SIG-M5 treated with dmso at 0.1 percent for 504 hours (cell line): ENCODE results near the gene TMOD1.

Experiments
- DNase-seq: peaks from one replicate; lab custom pipeline; 2025; ENCODE audit not compliant: unreplicated experiment; lab: John Stamatoyannopoulos, UW

Gene TMOD1

GRCh38 chr9:97629156-97629555, 127.7 kb downstream of the TMOD1 start:
- no peak for DNase-seq

- no peak for DNase-seq
Measured at GRCh38 chr9:97630591-97630990, 129.1 kb downstream of the TMOD1 start.

GRCh38 chr9:97632248-97632984, 130.9 kb downstream of the TMOD1 start:
- peak; percentile 74 for DNase-seq

DNA sequence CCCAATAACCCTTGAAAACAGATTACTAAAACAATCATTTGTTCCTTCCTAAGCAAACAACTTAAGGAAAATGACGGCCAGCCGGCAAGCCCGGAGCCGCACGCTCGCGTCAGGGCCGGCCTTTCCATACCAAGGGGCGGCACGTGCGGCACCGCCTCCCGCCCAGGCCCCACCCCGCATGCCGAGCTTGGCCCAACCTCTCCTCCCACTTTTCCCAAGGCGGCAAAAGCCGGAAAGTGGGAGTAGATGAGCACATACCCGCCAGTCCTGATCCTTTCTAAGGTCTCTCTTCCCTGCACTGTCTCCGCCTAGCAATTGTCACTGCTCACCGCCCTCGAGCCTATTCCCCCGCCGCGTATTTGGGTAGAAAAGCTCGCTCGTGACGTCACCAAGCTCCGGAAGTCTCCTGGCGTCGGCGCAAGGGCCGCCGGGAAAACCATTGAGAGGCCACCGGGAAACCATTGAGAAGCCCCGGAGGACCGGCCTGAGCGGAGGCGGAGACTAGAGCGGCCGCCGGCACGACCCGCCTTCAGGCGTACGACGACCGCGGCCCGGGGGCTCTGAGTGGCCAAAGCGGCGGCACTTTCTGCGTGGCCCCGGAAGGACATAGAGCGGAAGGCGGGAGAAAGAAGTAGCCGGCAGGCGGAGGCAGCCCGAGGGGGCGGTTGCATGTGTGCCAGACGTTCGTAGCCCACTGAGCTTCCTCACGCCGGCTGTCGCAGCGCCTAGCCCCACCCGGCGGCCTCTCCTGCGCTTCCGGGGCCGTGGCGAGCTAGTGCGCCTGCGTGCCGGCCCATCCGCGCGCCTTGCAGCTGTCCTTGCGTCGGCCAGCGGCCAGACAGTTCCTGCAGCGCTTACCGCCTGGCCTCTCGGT, 131.8 kb downstream of the TMOD1 start, which contains the start of the genes NCBP1 and TSTD2:
NCBP1 (plus strand) TSS at position 837 of the 874 bp plus-strand sequence. CDS start 61 bp downstream, outside the sequence.
TSTD2 (minus strand) TSS at position 384 of the 874 bp plus-strand sequence. CDS start 5,806 bp downstream, outside the sequence.
- DNase-seq, result peak; percentile 100

GRCh38 chr9:97633859-97634490, 132.5 kb downstream of the TMOD1 start:
- no peak for DNase-seq

DNA sequence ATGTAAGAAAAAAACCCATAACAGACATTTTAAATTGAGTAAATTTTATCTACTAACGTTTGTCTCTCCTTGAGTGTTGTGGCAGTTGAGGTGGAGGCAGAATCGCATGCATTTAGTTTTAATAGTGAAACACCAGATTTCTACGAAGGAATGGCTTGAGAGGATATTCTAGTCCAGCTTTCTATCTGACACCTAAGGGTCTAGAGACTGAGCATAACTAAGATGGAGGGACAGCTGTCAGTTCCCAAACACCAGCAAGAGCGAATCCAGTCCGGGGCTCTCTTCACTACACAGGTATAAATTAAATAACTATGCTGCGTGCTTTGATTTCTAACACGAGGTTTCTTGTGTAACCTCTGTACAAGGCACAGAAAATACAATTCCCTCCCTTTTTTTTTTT, 133.6 kb downstream of the TMOD1 start:
- no peak for DNase-seq

DNA sequence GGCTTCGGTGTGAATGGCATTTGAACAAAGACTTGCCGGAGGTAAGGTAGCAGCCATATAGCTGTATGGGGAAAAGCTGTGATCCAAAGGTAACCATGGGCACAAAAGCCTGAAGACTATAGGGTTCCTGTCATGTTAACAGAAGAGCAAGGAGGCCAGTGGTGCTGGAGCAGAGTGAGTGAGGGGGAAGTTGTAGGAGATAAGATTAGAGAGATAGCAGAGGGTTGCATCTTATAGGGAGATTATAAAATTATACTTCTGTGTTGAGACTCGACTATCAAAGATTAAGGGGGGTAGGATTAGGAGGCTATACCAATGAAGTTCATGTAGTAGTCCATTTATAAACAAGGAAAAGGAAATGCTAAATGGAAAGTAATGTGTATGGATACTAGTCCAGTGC, 135.4 kb downstream of the TMOD1 start:
- DNase-seq, result no peak

DNA sequence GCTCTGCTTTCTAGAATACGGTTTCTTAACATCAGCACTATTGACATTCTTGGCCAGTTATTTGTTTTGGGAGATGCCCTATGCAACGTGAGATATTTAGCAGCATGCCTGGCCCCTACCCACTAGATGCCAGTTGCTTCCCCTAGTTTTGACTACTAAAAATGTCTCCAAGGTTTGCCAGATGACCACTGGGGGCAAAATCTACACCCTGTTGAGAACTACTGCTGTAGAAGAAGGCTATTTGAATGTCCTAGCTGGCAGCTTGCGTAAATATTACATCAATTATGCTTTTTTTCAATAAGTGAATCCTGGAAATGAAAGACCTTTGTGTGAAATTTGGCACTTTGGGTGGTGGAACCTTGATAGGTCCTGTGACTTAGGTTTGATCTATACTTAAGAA, 137.2 kb downstream of the TMOD1 start:
- peak; percentile 36 for DNase-seq

- DNase-seq, result no peak
Measured at GRCh38 chr9:97640325-97640724, 138.9 kb downstream of the TMOD1 start.

GRCh38 chr9:97645720-97646119, 144.3 kb downstream of the TMOD1 start:
- no peak for DNase-seq

- DNase-seq, result no peak
Measured at GRCh38 chr9:97647996-97648395, 146.5 kb downstream of the TMOD1 start.
